RCC 7860 (cell line): Measurements from ENCODE around the gene SYNDIG1L.

Source experiments
- DNase-seq: peaks from one replicate; pipeline ENCODE4 v3.0.0-alpha.2; 2015; ENCODE audit warnings: low spot score
- FAIRE-seq: peaks from 2 replicates; lab custom pipeline; 2012; peaks lifted over from hg19 to GRCh38; lab: Jason Lieb, UNC

The SYNDIG1L gene

DNA sequence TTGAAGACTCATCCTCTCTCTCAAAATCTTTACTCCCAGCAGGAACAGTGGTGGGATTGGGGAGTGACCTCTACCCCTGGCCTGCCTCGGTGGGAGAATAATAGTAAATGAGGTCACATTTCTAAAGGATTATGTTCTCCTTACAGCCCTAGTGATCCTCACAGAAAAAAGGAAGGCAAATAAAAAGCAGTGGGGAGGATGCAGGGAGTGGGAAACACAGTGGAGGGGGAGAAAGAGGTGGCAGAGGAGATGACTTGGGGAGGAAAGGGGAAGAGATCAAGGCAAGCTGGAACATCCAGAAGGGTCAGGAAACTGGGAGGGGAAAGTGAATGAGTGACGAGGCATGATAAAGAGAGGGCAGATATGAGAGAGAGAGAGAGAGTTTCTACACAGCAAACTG lies 8.3 kb upstream of the SYNDIG1L start:
- FAIRE-seq, result no peak
- no peak for DNase-seq

DNA sequence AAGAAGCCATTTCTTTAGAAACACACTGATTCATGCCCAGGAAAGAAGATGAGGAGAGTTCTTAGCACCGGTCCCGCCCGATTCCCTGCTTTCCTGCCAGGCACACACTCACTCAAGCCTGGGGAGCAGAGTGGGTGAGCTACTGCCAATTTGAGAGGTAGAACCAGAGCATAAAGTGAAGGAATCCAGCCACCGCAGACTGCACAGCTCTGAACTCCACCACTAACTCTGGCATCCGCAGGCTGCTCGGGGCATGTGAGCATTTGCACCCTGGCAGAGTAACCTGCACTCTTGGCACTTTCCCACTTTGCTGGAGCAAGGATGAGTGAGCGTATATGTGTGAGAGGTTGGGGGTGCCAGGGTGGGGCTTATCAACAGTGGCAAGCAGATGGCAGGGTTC lies 4.0 kb upstream of the SYNDIG1L start:
- no peak for FAIRE-seq
- no peak for DNase-seq

DNA sequence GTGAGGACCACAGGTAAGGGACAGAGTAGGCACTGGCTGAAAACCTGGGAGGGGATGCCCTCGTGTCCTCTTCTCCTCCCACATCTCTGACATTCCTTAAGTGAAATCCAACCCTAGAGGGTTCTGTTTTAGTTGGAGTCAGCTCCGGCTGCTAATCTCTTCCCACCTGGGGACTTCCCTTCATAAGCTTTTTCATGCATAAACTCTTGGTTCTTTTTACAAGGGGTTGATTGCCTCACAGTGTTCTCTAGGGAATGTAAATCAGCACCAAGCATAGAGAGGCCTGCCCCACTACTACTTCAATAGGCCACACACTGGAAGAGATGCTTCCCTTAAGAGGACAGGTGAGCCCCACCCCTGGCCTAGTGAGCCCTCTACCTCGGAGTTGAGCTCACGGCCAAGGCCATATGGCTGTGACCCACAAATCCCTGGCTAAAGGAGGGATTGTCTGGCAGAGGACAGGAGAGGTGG lies 3.2 kb upstream of the SYNDIG1L start:
- FAIRE-seq (no peak), DNase-seq (no peak)

DNA sequence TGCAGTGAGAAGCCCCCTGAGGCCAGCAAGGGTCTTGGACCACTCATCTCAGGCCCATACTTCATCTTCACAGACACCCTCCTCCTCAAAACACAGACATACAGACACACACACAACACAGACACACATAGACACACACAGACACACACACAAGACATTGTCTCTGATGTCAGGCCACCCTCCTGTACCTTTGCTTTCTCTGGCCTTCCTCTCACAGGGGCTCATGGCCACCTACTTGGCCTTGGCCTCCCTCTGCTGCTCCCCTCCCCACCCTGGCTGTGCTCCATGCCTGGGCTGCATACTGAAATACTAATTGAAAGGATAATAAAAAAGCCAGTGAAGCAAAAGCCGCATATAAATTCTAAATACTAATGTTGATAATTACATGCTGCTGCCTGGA lies 1.6 kb upstream of the SYNDIG1L start:
- FAIRE-seq (no peak), DNase-seq (no peak)

DNA sequence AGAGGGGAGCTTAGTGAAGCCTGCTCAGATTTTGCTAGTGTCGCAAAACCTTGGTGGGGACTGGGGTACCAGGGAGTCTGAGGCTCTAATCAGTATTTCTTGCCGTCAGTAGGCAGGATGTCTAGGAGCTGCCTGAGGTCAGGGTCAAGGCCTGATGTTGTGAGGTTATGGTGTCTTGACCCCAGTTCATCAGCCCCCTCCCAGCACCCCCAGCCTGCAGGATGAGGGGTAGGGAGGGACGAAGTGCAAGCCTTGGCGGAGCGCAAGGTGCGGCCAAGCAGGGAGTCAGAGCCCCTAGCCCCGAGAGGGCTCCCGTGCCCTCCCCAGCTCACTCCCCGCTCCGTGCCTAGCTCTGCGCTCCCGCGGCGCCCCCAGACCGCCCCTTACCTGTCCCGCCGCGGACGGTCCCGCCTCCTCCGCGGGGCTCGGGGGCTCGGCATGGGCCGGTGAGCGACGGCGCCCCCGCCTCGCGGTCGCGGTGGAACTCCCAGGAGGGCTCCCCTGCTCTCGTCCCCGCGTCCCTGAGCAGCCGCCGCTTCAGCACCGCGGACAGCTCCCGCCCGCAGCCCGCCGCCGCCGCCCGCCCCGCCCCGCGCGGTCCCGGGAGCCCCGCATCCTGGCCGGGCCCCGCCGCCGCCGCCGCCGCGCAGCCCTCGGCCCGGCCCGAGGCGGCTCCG lies 347 bp downstream of the SYNDIG1L start:
- DNase-seq (no peak), FAIRE-seq (no peak)

DNA sequence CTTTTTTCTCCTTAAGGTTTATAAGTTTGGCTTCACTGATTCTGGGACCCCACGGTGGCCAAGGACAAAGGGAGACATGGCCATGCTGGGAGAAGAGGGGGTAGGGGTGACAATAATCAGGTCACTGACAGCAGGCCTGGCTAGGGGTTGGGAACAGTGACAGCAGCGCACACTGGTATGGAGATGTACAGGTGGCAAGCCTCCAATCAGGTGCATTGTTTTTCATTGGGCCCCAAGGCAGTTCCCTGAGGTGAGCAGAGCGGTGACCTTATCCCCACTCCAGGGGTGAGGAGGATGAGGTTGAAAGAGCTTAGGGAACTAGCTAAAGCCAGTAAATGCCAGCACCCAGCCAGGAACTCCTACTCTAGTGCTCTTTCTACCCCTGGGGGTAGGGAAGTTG lies 1.4 kb downstream of the SYNDIG1L start:
- no peak for DNase-seq
- FAIRE-seq, result no peak

DNA sequence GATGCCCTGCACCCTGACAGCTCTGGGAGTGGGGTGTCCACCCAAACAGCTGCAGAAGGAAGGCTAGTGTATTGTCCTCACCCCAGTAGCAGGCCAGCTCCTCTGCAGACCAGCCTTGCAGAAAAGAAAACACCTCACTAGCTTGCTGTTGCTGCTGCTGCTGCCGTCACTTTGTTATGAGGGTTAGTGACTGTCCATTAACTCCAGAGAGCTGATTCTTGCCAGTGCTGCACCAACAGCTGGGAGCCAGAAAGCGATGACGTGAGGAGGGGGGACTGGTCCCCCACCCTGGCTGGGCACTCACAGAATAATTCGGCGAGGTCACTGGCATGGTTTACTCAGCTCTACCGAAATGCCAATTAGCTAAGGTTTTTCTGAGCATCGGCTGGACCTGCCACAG lies 2.8 kb downstream of the SYNDIG1L start:
- FAIRE-seq (no peak), DNase-seq (no peak)

DNA sequence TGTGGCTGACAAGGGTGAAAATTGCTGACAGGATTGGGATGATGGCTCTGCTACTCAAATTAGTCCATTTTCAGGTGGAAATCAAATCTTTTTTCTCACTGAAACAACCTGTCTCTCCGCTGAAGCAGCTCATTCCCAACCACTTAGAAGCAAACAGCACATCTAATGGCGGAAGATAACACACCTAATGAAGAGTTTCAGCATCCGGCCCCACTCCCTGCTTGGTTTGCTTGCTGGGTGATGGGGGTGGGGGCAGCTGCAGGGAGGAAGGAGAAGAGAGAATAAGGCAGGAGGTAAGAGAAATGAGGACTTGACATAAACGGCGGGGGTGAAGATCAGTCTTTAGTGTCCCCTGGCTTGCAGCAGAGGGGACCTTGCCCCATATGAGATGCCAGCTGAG lies 4.0 kb downstream of the SYNDIG1L start:
- FAIRE-seq (no peak), DNase-seq (no peak)

DNA sequence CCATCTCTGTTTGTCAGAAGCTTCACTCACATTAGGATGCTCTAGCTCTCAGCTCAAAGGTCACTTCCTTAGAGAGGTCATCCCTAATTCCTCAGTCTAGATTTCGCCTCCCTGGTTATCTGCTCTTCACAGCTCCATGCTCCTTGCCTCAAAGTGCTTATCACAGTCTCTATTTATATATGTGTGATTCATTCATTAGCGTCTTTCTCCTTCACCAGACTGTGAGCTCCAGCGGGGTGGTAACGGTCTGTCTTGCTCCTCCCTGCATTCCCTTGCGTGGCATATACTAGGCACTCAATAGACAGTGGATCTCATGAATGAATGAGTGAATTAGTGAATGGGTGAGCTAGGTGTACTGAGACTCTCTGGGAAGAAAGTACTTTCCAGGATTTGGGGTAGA lies 6.9 kb downstream of the SYNDIG1L start:
- FAIRE-seq, result no peak
- no peak for DNase-seq

DNA sequence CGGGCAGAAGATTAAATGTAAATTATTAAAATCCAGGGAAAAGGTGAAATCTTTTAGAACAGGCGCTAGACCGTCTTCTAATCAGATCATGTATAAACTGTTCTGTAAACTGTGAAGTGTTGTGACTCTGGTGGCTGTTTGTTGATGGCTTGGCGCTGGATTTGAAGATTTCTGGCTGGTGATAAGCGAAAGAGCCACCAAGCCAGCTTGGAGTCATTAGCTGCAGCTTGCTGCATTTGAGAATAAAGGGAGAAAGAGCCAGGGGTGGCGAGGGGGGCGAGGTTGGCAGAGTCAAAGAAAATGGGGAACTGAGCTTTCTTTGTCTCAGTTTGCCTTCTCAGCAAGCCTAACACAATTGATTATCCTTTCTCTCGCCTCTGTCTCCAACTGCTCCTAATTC lies 8.0 kb downstream of the SYNDIG1L start:
- DNase-seq, result no peak
- no peak for FAIRE-seq

DNA sequence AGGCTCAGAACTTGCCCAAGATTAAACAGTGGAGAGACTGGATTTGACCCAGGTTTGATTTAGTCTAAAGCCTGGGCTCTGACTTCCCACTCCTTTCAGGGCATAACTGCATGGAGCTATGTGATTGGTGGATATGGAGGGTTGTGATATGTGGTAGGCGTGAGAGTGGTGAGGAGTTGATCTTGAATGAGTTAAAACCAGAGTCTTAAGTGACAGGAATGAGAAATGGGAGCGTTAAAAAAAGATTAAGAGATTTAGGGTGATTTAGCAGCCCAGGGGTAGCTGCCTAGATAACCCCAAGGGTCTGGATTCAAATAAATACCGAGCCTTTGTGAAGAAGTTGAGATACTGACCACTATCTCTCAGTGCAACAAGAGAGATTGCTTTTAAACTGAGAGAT lies 8.4 kb downstream of the SYNDIG1L start:
- no peak for DNase-seq
- FAIRE-seq, result no peak

DNA sequence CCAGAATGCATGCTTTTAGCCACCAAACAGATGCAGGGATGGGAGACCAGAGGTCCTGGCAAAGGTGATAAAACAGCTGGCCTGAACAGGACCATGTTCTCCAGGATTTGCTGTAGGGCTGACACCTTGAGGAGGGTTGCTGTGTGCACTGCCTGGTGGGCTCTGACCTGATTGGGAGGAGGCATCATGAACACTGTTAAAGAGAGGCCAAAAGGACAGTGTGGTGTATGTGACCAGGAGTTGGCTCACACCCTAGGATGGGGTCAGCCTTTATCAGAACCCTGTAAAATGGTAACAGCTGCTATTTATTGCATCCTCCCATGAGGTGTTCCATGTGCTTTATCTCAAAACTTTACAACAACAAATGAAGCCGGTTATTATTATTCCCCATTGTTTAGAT lies 8.8 kb downstream of the SYNDIG1L start:
- FAIRE-seq (no peak), DNase-seq (no peak)

DNA sequence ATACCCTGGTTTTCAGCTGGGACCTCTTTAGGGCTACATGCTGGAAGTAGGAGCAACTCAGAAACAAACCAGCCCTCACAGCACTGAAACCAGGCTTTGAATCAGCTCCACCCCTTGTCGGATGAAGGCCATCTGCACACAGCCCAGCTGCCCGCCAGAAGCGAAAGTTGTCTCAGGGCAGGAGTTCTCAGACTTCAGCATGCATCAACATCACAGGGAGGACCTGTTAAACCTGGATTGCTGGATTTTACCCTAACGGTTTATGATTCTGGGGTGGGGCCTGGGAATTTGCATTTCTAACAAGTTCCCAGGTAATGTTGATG lies 10.9 kb downstream of the SYNDIG1L start:
- no peak for FAIRE-seq

DNA sequence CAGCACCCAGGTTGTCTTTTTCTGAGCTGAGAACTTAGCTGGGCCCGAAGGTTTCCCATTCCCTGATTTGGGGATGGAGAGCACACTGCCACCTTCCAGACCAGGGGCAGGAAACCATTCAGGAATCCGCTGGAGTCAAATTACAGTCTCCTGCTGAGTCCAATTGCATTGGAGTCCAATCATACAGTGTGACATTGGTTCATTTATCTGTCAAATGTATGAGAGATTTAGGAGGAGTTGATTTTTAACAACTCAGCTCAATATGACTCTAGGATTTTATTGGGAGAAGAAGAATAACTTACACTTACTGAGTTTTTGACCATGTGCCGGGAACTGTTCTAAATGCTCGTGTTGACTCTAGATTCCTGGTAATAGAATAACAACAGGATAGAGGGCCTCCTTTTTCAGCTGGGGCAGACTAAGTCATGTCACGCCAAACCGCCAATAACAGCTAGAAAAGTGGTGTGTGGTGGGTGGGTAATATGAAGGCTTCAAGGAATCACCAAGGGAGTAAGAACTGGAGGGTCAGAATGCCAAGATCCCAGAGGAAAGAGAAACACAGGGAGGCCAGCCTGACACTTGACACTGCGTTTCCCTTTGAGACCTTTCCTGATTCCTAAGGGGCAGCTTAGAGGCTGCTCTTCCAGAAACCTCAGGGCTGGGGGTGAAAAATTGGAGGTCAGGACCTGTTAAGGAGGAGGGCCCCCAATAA lies 11.5 kb downstream of the SYNDIG1L start:
- no peak for DNase-seq
- no peak for FAIRE-seq

More for the DNA sequence above, 10.9 kb downstream of the SYNDIG1L start:
- no peak for DNase-seq

DNA sequence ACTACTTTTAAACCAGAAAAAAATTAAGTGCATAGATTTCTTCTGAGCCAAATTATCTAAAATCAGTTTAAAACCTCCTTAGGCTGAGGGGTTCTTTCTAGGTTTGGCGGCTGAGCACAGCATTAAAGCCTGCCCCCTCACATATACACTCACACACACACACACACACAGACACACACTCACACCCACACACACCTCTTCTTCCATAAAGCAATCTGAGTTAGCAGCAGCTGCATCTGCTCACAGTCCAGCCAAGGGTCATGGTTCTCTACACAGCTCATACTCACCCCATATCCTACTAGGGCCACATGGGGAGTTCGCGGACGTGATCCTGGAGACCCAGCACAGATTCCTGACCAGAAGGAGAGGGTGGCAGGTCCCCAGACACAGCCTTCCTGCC lies 12.4 kb downstream of the SYNDIG1L start:
- no peak for DNase-seq
- no peak for FAIRE-seq

DNA sequence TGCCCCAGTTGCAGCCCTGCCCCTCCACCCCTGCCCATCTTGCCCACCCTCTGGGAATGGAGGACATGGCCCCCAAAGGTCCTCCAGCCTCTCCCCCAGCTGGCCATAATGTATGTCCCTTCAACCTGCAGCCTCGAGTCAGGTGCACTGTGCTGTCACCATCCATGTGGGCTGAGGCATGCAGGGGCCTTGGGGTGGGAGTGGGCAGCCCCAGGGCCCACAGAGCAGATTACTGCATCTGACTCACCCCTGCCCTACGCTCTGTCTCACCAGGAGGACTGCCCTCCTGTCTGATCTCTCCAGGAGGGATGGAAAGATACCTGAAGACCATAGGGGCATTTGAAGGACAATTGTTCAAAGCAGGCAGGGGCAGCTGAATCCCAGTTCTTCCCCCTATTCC lies 13.3 kb downstream of the SYNDIG1L start:
- no peak for DNase-seq
- FAIRE-seq, result no peak

DNA sequence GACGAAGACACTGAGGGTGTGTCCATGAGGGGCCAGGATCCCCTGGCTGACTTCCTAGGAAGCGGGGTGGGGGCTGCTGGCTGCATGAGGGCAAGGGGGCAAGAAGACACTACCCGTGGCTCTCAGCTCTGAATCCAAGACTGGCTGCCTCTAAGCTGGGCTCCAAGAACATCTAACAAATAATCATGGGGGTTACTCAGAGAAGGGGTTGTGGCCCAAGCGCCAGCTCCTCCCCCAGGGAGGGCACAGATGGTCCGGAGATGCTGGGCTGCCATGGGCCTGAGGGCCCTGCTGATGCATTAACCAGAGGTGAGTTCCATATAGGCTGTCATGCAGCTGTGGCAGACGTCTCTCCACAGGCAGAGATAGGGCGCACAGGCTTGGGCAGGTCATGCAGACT lies 14.3 kb downstream of the SYNDIG1L start:
- FAIRE-seq (no peak), DNase-seq (no peak)

DNA sequence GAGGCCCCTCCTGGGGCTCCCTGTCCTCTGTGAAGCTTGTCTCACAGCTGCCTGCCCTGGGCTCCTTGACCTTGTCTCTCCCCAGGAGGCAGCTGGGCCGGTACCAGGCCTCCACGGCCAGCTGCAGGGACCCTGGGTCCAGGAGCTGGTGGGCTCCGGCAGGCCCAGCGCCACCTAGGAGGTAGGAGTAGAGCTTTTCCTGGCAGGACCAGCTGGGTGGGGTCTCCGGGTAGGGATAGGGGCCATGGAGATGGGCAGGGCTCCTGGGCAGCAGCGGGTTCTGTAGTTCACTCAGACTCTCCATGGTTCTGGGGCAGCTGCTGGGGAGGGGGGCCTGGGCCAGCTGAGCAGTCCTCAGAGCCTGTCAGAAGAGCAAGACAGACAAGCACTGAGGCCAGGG lies 16.6 kb downstream of the SYNDIG1L start:
- DNase-seq, result no peak
- FAIRE-seq, result no peak

DNA sequence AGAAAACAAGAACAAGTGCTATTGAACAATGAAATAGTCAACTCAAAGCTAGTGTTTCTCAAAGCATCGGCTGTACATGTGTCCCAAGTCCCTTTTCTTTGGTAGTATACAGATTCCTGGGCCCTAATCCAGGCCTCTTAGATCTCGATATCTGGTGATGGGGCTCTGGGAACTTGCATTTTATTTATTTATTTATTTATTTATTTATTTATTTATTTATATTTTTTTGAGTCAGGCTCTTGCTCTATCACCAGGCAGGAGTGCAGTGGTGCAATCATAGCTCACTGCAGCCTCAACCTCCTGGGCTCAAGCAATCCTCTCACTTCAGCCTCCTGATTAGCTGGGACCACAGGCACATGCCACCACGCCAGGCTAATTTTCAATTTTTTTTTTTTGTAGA lies 17.1 kb downstream of the SYNDIG1L start:
- DNase-seq (no peak), FAIRE-seq (no peak)

DNA sequence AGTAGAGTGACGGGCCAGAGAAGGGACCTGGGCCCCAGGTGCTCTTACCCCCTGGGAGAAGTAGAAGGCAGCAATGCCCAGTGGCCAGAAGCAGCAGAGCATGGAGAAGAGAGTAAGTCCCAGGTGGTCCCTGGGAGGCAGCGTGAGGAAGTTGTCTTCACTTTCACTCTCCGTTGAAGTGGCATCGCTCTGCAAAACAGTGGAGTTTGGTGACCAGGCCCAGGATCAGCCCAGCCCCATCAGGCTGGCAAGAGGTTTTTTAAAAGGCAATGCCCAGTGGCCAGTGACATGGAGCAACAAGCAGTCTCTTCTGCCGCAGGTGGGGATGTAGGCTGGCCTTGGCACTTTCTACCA lies 18.2 kb downstream of the SYNDIG1L start:
- no peak for FAIRE-seq

DNA sequence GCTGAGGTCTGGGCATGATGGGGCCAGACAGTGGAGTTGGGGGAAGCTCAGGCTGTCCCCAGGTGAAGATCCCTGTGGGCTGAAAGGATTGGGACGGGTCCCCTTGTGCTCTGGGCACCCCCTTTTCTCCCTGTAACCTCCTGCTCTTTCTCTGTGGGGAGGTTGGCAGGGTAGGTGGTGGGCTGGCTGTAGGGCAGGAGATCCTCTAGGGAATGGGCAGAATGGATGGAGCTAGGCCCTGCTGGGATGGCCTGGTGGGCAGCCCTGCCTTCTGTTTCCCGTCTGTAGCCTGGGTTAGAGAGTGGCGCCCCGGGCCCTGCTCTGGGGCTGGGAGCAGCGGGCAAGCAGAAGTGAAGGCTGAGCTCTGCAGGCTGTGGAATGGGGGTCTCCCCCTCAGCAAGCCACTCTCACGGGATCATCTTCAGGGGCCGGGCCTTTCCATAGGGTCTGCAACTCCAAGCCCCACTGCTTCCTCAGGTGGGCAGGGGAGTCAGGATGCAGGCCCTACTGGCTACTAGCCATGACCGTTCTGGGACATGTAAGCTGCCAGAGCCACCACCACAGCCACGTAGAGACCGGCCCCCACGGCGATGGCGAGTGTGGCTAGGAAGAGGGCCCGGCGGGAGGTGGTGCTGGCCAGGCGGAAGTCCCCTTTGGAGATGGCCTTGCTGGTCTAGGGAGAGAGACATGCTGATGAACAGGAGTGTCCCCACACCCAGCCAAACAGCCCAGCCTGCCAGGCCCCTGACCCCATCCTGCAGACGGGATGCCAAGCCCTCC lies 18.8 kb downstream of the SYNDIG1L start:
- FAIRE-seq (no peak), DNase-seq (no peak)

More for the DNA sequence above, 18.2 kb downstream of the SYNDIG1L start:
- DNase-seq, result no peak

DNA sequence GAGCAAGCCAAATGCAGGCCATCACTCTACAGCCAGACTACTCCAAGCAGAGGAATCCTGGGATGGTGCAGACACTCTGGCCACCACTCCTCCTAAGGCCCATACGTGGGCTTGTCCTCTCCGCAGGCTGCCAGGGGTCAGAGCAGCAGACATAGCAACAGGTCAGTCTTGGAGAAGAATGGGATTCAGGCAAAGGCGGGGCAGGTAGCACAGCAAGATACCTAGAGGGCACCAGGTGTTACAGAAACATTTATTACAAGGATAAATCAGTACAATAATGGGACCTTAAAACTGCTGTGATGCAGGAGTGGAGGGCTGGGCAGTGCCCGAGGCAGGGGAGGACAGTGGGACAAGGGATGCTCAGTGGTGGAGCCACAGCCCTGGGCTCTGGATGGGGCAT lies 20.3 kb downstream of the SYNDIG1L start:
- FAIRE-seq, result no peak
- no peak for DNase-seq
